ENCODE measurements around the gene PRAME.
"Not testable (repeated sequence)": the region's sequence is repeated elsewhere in the genome, so short reads cannot be mapped to it uniquely, and the experiment has no call there.

PRAME gene

DNA sequence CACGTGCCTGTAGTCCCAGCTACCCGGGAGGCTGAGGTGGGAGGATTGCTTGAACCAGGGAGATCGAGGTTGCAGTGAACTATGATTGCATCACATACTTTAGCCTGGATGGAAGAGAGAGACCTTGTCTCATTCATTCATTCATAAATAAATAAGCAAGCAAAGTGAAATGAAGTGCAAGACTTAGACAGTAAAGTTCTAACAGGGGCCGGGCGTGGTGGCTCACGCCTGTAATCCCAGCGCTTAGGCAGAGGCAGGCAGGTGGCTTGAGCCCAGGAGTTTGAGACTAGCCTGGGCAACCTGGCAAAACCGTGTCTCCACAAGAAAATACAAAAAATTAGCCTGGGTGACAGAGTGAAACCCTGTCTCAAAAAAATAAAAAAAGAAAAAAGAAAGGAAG, 37.4 kb downstream of the PRAME start:
- no peaks in the 10 kb centered on the region for H3K4me1 Mint-ChIP-seq
- no peak overlapping the region for H3K27ac Mint-ChIP-seq
- no peaks in the 10 kb centered on the region for H3K36me3 Mint-ChIP-seq
- DNase-seq (ENCODE audit: low spot score in 2 of 2) (no peak), ATAC-seq (no peak)
- no peak overlapping the region for H3K4me3 Mint-ChIP-seq
- no peaks in the 10 kb centered on the region for H3K9me3 Mint-ChIP-seq

DNA sequence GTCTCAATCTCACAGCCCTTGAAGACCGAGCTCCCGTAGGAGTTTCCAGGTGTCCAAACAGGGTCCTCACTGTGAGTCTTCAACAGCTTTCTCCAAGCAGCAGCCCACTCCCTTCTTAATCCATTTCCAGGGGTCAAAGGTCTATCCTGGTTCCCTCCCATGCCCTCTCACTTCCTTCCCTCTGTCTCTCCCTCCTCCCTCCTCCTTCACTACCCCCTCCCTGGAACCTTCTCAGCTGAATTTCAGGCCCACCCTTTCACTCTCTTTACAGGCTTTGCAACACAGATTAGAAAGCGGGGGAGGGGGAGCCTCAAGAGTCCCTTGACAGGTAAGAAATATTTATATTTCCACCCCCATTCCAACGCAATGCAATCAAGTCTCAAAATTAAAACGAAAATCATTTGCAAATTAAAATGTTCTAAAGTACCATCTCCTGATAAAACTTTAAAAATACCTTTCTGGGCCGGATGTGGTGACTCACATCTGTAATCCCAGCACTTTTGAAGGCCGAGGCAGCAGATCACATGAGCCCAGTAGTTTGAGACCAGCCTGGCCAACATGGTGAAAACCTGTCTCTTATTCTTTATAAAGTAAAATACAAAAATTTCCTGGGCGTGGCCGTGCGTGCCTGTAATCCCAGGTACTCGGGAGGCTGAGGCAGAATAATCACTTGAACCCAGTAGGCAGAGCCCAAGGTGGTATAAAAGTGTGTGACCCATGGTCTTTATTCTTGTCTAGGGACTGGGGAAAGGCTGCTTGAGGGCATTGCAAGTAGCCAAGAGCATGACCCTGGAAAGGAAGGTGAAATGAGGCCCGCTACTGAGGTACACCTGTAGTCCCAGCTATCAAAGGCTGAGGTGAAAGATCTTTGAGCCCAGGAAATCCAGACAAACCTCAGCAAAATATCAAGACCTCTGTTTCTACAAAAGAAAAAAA, 38.1 kb downstream of the PRAME start:
- Mint-ChIP-seq H3K9me3 (no peaks in the 10 kb centered on the region), H3K4me3 (no peak overlapping the region), H3K4me1 (no peaks in the 10 kb centered on the region), H3K27ac (no peak overlapping the region), H3K36me3 (no peaks in the 10 kb centered on the region)
- ATAC-seq (no peak), DNase-seq (ENCODE audit: low spot score in 2 of 2) (no peak)

DNA sequence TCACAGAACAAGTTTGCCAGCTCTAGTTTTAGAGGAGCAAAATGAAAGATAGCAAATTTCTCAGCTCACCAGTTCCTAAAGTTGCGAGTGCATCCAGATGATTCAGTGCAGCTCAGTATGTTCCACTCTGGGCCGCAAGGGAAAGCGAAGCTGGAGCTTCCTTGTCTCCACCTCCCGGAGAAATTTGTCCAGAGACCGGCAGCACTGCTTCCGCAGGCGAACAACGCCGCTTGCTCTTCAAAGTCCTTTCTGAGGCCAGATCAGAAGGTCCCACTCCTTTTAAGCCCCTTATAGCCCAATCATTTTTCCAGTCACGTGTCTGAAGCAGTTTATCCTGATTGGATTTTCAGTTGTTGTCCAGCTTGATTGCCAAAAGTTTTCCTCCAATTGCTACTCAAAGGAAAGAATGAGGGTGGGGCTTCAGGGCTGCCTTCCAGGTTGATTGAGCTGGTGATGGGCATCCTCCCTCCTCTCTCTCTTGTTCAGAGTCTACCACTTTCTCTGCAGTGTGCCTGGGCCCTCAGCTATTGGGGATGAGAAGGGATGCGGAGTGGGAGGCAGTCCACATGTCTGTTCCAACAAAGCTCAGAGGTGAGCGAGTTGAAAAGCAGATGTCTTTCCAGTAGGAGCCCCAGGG, 38.9 kb downstream of the PRAME start, which contains the start of gene ZNF280A:
TSS of gene ZNF280A (minus strand) at position 251 of the 637 bp plus-strand sequence. CDS start 4,640 bp downstream, outside the sequence.
- H3K27ac Mint-ChIP-seq = no peak within 1 kb of the TSS
- no peaks in the 10 kb centered on the region for H3K4me1 Mint-ChIP-seq

DNA sequence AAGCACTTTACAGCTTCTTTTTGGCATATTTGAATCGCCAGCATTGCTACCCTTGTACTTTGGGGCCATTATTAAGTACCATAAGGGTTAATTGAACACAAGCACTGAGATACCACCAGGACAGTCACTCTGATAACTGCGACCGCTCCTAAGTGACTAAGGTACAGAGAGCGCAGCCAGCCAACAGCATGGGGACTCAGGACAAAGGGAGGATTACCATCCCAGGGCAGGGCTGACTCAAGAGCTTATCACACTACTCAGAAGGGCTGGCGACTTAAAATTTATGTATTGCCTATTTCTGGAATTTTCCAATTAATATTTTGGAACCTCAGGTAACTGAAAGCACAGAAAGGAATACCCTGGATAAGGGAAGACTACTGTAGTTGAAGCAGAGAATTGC, 39.5 kb downstream of the PRAME start:
- Mint-ChIP-seq H3K36me3 (no peaks in the 10 kb centered on the region), H3K4me1 (no peaks in the 10 kb centered on the region), H3K27ac (no peak overlapping the region), H3K9me3 (no peaks in the 10 kb centered on the region), H3K4me3 (no peak overlapping the region)
- DNase-seq (ENCODE audit: low spot score in 2 of 2) (no peak), ATAC-seq (no peak)

More for the DNA sequence above, 38.9 kb downstream of the PRAME start, which contains the start of gene ZNF280A:
- ATAC-seq (no peak), DNase-seq (ENCODE audit: low spot score in 2 of 2) (no peak)
- no peaks in the 10 kb centered on the region for H3K9me3 Mint-ChIP-seq
- H3K4me3 Mint-ChIP-seq = no peak within 1 kb of the TSS
- no peaks in the 10 kb centered on the region for H3K36me3 Mint-ChIP-seq

DNA sequence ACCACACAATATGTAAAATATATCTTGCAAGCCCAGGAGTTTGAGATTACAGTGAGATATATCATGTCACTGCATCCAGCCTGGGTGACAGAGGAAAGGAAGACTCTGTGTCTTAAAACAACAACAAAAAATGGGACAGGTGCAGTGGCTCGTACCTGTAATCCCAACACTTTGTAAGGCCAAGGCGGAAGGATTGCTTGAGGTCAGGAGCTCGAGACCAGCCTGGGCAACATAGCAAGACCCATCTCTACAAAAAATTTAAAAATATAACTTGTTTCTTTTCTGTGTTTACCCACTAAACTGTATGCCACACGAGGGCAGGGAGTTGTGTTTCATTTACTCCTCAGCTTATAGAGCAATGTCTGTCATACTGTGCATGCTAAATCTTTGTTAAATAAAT, 42.1 kb downstream of the PRAME start:
- Mint-ChIP-seq H3K4me3 (no peak overlapping the region), H3K4me1 (no peaks in the 10 kb centered on the region), H3K9me3 (no peaks in the 10 kb centered on the region), H3K36me3 (no peaks in the 10 kb centered on the region), H3K27ac (no peak overlapping the region)
- ATAC-seq (no peak), DNase-seq (ENCODE audit: low spot score in 2 of 2) (no peak)

DNA sequence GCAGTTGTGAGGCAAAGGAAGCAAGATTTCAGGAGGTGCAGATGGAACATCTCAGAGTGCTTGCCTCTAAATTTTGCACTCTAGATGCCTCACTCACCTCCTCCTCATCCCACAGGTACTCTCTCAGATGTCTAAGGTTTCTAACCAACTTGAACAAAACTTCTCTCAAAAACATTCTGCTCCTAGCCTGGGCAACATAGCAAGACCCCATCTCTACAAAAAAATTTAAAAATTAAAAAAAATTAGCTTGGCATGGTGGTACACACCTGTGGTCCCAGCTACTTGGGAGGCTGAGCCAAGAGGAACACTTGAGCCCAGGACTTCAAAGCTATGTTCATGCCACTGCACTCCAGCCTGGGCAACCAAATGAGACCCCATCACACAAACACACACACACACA, 43.2 kb downstream of the PRAME start:
- no peaks in the 10 kb centered on the region for H3K9me3 Mint-ChIP-seq
- H3K27ac Mint-ChIP-seq = no peak overlapping the region
- no peaks in the 10 kb centered on the region for H3K36me3 Mint-ChIP-seq
- no peak for ATAC-seq
- H3K4me1 Mint-ChIP-seq = no peaks in the 10 kb centered on the region
- no peak for DNase-seq (ENCODE audit: low spot score in 2 of 2)
- no peak overlapping the region for H3K4me3 Mint-ChIP-seq

DNA sequence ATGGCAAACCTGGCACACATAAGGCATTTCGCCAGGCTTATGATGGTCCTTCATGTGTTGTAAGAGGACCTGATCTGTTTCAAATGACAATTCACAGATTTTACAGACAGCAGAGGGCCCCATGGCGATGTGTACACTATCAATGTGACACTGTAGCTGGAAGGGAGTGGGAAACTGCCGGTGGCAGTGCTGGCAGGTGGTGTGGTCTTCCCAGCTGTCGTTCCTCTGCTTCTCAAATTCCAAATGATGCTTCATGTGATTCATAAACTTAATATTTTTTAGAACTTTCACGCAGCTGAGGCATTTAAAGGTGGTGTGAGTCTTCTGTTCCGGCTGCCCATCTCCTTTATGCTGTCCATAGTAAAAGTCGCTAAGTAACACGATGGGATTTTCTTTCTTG, 44.6 kb downstream of the PRAME start:
- not testable (repeated sequence) for H3K27ac Mint-ChIP-seq

DNA sequence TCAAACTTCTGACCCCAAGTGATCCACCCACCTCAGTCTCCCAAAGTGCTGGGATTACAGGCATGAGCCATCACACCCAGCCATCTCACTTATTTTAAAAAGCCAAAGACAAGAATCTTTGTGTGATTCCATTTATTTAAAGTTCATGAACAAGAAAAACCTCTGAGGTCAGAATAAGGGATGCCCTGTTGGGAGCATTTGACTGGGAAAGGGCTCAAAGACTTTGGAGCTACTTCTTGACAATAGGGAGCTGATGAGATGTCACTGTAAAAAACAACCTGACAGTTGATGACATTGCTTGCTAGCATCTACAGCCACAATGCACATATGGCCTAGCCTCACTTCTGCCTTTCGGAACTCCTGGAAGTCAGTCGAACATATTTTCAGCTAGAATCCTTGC, 45.4 kb downstream of the PRAME start:
- Mint-ChIP-seq H3K9me3 (peaks cover 6% of the 10 kb centered on the region), H3K27ac (no peak overlapping the region), H3K36me3 (no peaks in the 10 kb centered on the region), H3K4me1 (no peaks in the 10 kb centered on the region), H3K4me3 (no peak overlapping the region)
- ATAC-seq = no peak
- DNase-seq (ENCODE audit: low spot score in 2 of 2) = no peak

More for the DNA sequence above, 44.6 kb downstream of the PRAME start:
- not testable (repeated sequence) for H3K36me3 Mint-ChIP-seq; H3K4me1 Mint-ChIP-seq; ATAC-seq; DNase-seq (ENCODE audit: low spot score in 2 of 2); H3K4me3 Mint-ChIP-seq; H3K9me3 Mint-ChIP-seq

DNA sequence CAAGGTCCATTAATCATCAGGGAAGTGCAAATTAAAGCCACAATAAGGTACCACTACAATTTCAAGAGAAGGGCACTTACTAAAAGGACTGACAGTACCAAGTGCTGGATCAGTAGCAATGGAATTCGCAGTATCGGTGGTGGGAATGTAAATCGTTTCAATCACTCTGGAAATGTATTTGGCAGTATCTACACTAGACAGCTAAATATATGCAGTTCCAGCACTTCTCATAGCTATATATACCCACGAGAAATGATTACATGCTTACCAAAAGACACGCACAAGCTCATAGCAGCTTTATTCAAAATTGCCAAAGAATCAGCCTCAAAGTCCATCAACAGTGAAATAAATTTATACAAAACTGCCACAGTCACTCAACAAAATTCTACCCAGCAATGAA, 46.1 kb downstream of the PRAME start:
- H3K27ac Mint-ChIP-seq = no peak overlapping the region
- H3K4me1 Mint-ChIP-seq = peaks cover 3% of the 10 kb centered on the region
- ATAC-seq = no peak
- no peak overlapping the region for H3K4me3 Mint-ChIP-seq
- H3K36me3 Mint-ChIP-seq = no peaks in the 10 kb centered on the region
- DNase-seq (ENCODE audit: low spot score in 2 of 2) = no peak
- peaks cover 6% of the 10 kb centered on the region for H3K9me3 Mint-ChIP-seq

DNA sequence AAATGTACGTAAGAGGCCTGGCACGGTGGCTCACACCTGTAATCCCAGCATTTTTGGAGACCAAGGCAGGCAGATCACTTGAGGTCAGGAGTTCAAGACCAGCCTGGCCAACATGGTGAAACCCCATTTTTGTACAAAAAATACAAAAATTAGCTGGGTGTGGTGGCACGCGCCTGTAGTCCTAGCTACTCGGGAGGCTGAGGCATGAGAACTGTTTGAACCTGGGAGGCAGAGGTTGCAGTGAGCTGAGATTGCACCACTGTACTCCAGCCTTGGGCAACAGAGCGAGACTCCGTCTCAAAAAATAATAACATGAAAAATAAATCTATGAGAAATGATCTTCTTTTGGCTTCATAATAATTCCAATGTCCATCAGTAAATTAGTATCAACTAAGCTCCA, 48.2 kb downstream of the PRAME start:
- H3K36me3 Mint-ChIP-seq; H3K9me3 Mint-ChIP-seq; H3K4me3 Mint-ChIP-seq; ATAC-seq; DNase-seq (ENCODE audit: low spot score in 2 of 2); H3K27ac Mint-ChIP-seq: not testable (repeated sequence)
- peaks cover 15% of the 10 kb centered on the region for H3K4me1 Mint-ChIP-seq

DNA sequence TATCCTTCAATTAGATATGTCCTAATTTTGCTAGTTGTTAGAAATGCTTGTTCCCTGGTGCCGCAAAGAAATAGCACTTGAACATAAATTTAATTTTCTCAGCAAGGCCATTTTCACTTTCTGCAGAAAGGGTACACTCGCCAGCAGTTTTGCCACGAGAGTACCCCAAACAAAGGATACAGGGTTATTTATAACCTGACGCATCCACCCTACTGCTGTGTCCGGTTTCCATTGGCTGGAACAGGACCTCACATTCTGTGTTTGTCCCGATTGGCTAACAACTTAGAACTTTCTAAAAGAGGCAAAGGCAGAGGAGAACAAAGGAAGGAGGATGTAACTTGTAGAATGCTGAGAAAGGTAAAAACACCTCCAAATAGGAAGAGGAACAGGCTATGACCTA, 49.2 kb downstream of the PRAME start:
- not testable (repeated sequence) for H3K4me3 Mint-ChIP-seq; H3K27ac Mint-ChIP-seq; H3K9me3 Mint-ChIP-seq; ATAC-seq; DNase-seq (ENCODE audit: low spot score in 2 of 2)
- H3K36me3 Mint-ChIP-seq = peaks cover 15% of the 10 kb centered on the region
- peaks cover 18% of the 10 kb centered on the region for H3K4me1 Mint-ChIP-seq

DNA sequence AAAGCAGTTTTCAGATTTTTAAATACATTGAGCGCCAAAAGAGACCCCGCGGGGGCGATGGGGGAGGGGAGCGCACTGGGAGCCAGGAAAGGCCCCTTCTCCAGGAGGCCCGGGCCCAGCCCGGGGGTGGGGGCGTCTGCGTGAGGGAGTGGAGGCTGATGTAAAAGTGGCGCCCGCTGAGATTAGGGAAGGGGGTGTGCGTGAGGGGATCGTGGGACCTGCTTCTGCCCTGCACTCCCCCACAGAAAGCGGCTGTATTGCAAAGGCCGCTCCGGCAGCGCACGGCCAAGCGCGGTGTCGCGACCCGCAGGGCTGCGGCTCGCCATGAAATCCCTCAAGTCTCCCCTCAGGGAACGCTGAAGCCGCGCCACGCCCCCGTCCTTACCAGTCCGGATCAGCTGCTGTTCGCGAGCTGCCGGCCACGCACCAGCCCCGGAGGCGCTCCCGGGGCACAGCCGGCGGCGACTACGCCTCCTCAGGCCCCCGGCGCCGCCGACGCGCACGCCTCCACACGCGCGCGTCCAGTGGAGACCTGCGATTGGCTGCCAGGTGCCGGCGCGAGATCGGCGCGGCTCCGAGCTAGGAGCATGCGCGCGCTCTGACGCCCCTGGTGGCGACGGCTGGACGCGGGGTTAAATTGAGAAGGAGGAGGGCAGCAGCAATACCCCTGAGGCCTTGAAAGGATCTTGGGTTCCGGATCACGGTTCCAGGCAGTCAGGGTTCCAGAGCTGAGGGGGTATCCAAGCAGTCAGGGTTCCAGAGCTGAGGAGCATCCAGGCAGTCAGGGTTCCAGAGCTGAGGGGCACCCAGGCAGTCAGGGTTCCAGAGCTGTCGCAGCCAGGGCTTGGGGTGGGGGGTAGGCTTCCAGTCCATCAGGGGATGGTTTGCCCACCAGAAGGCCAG, 50.5 kb downstream of the PRAME start, which contains the start of gene ZNF280B:
TSS of gene ZNF280B (minus strand) at position 469 of the 903 bp plus-strand sequence. CDS start 19,344 bp downstream, outside the sequence.
- Mint-ChIP-seq H3K27ac (peak within 1 kb of the TSS; percentile 72), H3K4me1 (peaks cover 18% of the 10 kb centered on the region), H3K9me3 (peaks cover 6% of the 10 kb centered on the region), H3K4me3 (peak within 1 kb of the TSS; percentile 78), H3K36me3 (peaks cover 29% of the 10 kb centered on the region)
- ATAC-seq (peak; percentile 97), DNase-seq (ENCODE audit: low spot score in 2 of 2) (peak; percentile 80 to 94)

DNA sequence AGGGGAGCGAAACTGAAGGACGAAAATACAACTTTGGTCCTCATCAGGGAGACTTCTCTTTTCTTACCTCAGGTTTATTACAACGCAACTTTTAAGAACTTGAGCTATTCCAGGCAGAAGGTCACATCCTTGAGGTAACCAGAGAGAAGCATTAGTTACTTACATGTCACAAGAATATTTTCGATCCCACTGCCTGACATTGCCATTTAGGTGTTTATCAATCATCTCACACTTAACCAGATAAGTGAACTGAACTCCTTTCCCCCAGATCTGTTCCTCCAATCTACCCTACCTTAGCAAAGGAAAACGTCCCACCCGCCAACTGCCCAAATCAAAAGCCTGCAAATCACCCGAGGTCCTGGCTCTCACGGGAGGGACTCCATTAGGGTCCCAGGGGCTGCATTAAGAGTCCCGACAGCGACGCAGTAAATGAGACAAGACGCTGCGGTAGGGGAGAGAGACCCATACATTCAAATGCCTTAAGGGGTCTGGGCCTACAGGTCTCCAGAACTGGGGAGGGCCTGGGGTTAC, 51.3 kb downstream of the PRAME start:
- peaks cover 29% of the 10 kb centered on the region for H3K36me3 Mint-ChIP-seq
- no peak for DNase-seq (ENCODE audit: low spot score in 2 of 2)
- peaks cover 6% of the 10 kb centered on the region for H3K9me3 Mint-ChIP-seq
- no peak for ATAC-seq
- H3K4me3 Mint-ChIP-seq = peak overlapping the region; percentile 78
- peaks cover 18% of the 10 kb centered on the region for H3K4me1 Mint-ChIP-seq
- peak overlapping the region; percentile 72 for H3K27ac Mint-ChIP-seq

DNA sequence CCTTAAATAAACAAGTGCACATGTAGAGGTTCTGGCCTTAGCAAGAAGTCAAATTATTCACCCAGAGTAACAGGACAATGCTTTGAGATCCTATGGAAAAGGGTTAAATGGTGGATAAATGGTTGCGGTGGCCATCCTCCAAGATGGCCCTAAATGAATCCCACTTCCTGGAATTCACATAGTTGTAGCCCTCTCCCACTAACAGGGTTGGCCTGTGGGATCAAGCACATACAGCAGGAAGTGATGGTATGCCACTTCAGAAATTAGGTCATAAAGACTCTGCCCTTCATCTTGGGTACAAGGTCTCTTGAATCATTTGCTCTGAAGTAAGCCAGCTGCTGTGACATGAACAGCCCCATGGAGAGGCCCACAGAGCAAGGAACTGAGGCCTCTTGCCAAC, 52.3 kb downstream of the PRAME start:
- peaks cover 18% of the 10 kb centered on the region for H3K4me1 Mint-ChIP-seq
- ATAC-seq (no peak), DNase-seq (ENCODE audit: low spot score in 2 of 2) (no peak)
- peaks cover 6% of the 10 kb centered on the region for H3K9me3 Mint-ChIP-seq
- H3K27ac Mint-ChIP-seq = no peak overlapping the region
- H3K4me3 Mint-ChIP-seq = no peak overlapping the region
- H3K36me3 Mint-ChIP-seq = peaks cover 29% of the 10 kb centered on the region

DNA sequence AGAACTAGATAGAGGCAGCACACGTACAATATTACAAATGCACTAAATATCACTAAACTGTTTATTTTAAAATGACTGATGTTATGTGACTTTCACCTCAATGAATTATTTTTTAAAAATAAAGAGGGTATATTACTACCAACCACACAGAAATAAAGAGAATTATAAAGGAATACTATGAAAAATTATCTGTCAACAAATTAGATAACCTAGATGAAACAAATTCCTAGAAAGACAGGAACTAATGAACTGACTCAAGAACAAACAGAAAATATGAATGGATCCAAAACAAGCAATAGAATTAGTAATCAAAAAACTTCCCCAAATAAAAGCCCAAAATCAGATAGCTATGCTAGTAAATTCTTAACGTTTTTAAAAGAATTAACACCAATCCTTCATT, 60.8 kb downstream of the PRAME start:
- no peak for DNase-seq (ENCODE audit: low spot score in 2 of 2)
- H3K4me3 Mint-ChIP-seq = no peak overlapping the region
- no peaks in the 10 kb centered on the region for H3K9me3 Mint-ChIP-seq
- peaks cover 16% of the 10 kb centered on the region for H3K36me3 Mint-ChIP-seq
- no peak overlapping the region for H3K27ac Mint-ChIP-seq
- ATAC-seq = no peak
- peaks cover 5% of the 10 kb centered on the region for H3K4me1 Mint-ChIP-seq
